HepG2 (cell line): Measurements from ENCODE around the gene CREBBP. TPM values are rescaled to one million over a fixed set of nuclear protein-coding genes. Genes with fewer than 3 reads are reported as not detected.

ENCODE experiments used
- CENPT ChIP-seq: sonication (generic); formaldehyde crosslinking; IDR thresholded peaks from 2 replicates; pipeline ENCODE4 v1.8.0; 2022; ENCODE audit warnings: low read depth, mild to moderate bottlenecking, moderate library complexity, missing genetic modification reagents
- LCORL ChIP-seq, 2 experiments: fragments of 450-650 bp in 1 of 2; sonication (generic) in 1 of 2; formaldehyde crosslinking in 1 of 2; IDR thresholded peaks; 2 replicates each; pipeline versions ENCODE4 v1.5.0 to v1.6.1; 2017 to 2020; ENCODE audit warnings: antibody characterized with exemption in 1 of 2, missing genetic modification reagents in 1 of 2
- MIER2 ChIP-seq: IDR thresholded peaks from 2 replicates; pipeline ENCODE4 v1.6.1; 2016; ENCODE audit warnings: missing biosample characterization, missing genetic modification reagents
- MZF1 ChIP-seq: sonication (generic); formaldehyde crosslinking; IDR thresholded peaks from 2 replicates; pipeline ENCODE4 v1.8.1; 2023; ENCODE audit warnings: mild to moderate bottlenecking, missing genetic modification reagents, borderline replicate concordance
- NFYC ChIP-seq: IDR thresholded peaks from 2 replicates; pipeline ENCODE4 v1.6.1; 2016; ENCODE audit warnings: missing genetic modification reagents, missing compliant biosample characterization
- REXO4 ChIP-seq: sonication (generic); formaldehyde crosslinking; IDR thresholded peaks from 2 replicates; pipeline ENCODE4 v1.8.0; 2022; ENCODE audit warnings: missing genetic modification reagents, mild to moderate bottlenecking, borderline replicate concordance
- SMC3 ChIP-seq: IDR thresholded peaks from 2 replicates; pipeline ENCODE4 v1.6.1; 2011; ENCODE audit warnings: low read length, improper control_type of control experiment
- ZFY ChIP-seq: sonication (generic); formaldehyde crosslinking; IDR thresholded peaks from 2 replicates; pipeline ENCODE4 v1.4.0; 2020; ENCODE audit warnings: missing genetic modification reagents
- ZKSCAN8 ChIP-seq: IDR thresholded peaks from 2 replicates; pipeline ENCODE4 v1.6.1; 2016; ENCODE audit warnings: borderline replicate concordance, missing genetic modification reagents, missing compliant biosample characterization
- ZNF234 ChIP-seq: sonication (generic); formaldehyde crosslinking; conservative IDR thresholded peaks from 2 replicates; pipeline ENCODE4 v1.5.1; 2020; ENCODE audit warnings: mild to moderate bottlenecking, missing genetic modification reagents
- ZNF850 ChIP-seq: sonication (generic); formaldehyde crosslinking; conservative IDR thresholded peaks from 2 replicates; pipeline ENCODE4 v1.9.0; 2021; ENCODE audit warnings: mild to moderate bottlenecking, missing genetic modification reagents
- polyA plus RNA-seq, 8 experiments: library from polyadenylated mRNA; depleted of rRNA in 3 of 8; stranded (reverse) in 7 of 8; unstranded in 1 of 8; fragments of >200 nt; fragmentation: Illumina TruSeq in 4 of 8; extraction: Trizol in 4 of 8; gene quantifications; 2 replicates each; pipeline versions ENCODE4 v1.2.1 to v1.2.3, GENCODE V29; 2011 to 2016; ENCODE audit warnings: low read depth in 4 of 8, missing spikeins in 1 of 8, mixed read lengths in 1 of 8; ENCODE audit not compliant: insufficient read depth in 1 of 8
- total RNA-seq, 5 experiments: library from RNA; depleted of rRNA; stranded (reverse); fragments of >200 nt; fragmentation: Illumina TruSeq; extraction: Trizol; gene quantifications; 2 replicates each; pipeline ENCODE4 v1.2.3, GENCODE V29; 2016; ENCODE audit warnings: low read depth in 1 of 5
- TF ChIP-seq, protein P1 (sequence below): sonication (generic); formaldehyde crosslinking; conservative IDR thresholded peaks from 2 replicates; pipeline ENCODE4 v1.8.1; 2023; ENCODE audit warnings: missing genetic modification reagents
- TF ChIP-seq, protein P2 (sequence below): sonication (generic); formaldehyde crosslinking; IDR thresholded peaks from 2 replicates; pipeline ENCODE4 v1.4.0; 2020; ENCODE audit warnings: missing genetic modification reagents
- TF ChIP-seq, protein P3 (sequence below): sonication (generic); formaldehyde crosslinking; IDR thresholded peaks from 2 replicates; pipeline ENCODE4 v1.4.0; 2020; ENCODE audit warnings: missing genetic modification reagents
- TF ChIP-seq, protein P4 (sequence below): sonication (generic); formaldehyde crosslinking; IDR thresholded peaks from 2 replicates; pipeline ENCODE4 v1.8.0; 2023; ENCODE audit warnings: mild to moderate bottlenecking, missing genetic modification reagents
- TF ChIP-seq, protein P5 (sequence below): sonication (generic); formaldehyde crosslinking; IDR thresholded peaks from 2 replicates; pipeline ENCODE4 v1.5.1; 2020; ENCODE audit warnings: missing genetic modification reagents, mild to moderate bottlenecking, borderline replicate concordance
- TF ChIP-seq, protein P6 (sequence below): sonication (generic); formaldehyde crosslinking; IDR thresholded peaks from 2 replicates; pipeline ENCODE4 v1.5.1; 2020; ENCODE audit warnings: missing genetic modification reagents, mild to moderate bottlenecking, borderline replicate concordance

CREBBP gene
- total and polyA plus RNA-seq, 2 of the 13 experiments (the other 11 are each of a cell fraction or from before 2014, with no cell fraction given): 5.3 to 10.4 TPM

DNA sequence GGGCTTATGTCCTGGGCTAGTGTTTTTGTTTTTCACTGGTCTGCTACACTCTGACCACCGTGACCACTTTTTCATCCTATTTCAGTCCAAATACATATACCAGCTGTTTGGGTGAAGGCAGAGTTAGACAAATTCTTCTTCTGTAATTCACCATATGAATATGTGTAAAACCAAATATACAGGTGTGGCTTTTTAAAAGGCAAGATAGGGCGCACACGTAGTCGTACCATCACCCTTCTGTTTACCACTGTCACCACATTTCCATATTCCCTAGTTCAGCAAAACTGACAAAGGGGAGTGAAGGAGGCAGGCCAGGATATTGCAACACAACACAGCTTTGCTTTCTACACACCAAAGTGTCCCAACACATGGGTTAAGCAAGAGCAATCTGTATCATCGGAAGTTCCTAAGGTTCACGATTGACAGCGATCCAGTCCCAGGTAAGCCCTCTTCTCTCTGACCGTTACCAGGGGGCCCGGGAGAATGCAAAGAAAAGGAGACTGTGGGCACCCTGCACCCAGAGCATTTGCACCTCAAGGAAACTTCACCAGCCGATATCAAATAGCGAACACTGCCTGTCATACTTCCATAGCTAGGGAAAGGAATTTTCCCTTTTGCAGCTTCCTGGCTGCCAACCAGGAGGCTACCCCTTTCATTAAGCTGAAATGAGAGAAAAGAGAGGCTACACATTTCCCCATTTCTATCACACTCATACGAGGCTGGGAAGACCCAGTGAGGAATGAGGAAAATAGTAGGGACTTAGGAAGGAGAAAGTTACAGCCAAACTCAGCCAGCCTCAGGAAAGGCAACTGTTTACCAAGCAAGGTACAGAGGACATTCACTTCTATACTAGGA is 23.1 kb downstream of the CREBBP start (continued):
- TF ChIP-seq MIER2: no peak
- TF ChIP-seq ZNF234 (CRISPR knock-in tag): no peak
- TF ChIP-seq REXO4: no peak
- TF ChIP-seq, protein P1, sequence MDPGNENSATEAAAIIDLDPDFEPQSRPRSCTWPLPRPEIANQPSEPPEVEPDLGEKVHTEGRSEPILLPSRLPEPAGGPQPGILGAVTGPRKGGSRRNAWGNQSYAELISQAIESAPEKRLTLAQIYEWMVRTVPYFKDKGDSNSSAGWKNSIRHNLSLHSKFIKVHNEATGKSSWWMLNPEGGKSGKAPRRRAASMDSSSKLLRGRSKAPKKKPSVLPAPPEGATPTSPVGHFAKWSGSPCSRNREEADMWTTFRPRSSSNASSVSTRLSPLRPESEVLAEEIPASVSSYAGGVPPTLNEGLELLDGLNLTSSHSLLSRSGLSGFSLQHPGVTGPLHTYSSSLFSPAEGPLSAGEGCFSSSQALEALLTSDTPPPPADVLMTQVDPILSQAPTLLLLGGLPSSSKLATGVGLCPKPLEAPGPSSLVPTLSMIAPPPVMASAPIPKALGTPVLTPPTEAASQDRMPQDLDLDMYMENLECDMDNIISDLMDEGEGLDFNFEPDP (CRISPR knock-in tag): no peak
- TF ChIP-seq ZNF850 (CRISPR knock-in tag): no peak
- TF ChIP-seq, protein P2, sequence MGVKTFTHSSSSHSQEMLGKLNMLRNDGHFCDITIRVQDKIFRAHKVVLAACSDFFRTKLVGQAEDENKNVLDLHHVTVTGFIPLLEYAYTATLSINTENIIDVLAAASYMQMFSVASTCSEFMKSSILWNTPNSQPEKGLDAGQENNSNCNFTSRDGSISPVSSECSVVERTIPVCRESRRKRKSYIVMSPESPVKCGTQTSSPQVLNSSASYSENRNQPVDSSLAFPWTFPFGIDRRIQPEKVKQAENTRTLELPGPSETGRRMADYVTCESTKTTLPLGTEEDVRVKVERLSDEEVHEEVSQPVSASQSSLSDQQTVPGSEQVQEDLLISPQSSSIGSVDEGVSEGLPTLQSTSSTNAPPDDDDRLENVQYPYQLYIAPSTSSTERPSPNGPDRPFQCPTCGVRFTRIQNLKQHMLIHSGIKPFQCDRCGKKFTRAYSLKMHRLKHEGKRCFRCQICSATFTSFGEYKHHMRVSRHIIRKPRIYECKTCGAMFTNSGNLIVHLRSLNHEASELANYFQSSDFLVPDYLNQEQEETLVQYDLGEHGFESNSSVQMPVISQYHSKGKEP: no peak
- TF ChIP-seq ZFY (CRISPR knock-in tag): no peak; the same call in 1 of the 2 replicates
- no peak for TF ChIP-seq MZF1 (CRISPR knock-in tag)
- TF ChIP-seq ZKSCAN8 (CRISPR knock-in tag): peak; percentile 52; the same call in 1 of the 2 replicates
- TF ChIP-seq, protein P3, sequence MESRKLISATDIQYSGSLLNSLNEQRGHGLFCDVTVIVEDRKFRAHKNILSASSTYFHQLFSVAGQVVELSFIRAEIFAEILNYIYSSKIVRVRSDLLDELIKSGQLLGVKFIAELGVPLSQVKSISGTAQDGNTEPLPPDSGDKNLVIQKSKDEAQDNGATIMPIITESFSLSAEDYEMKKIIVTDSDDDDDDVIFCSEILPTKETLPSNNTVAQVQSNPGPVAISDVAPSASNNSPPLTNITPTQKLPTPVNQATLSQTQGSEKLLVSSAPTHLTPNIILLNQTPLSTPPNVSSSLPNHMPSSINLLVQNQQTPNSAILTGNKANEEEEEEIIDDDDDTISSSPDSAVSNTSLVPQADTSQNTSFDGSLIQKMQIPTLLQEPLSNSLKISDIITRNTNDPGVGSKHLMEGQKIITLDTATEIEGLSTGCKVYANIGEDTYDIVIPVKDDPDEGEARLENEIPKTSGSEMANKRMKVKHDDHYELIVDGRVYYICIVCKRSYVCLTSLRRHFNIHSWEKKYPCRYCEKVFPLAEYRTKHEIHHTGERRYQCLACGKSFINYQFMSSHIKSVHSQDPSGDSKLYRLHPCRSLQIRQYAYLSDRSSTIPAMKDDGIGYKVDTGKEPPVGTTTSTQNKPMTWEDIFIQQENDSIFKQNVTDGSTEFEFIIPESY (CRISPR knock-in tag): peak; percentile 62; the same call in 1 of the 2 replicates
- TF ChIP-seq, protein P4, sequence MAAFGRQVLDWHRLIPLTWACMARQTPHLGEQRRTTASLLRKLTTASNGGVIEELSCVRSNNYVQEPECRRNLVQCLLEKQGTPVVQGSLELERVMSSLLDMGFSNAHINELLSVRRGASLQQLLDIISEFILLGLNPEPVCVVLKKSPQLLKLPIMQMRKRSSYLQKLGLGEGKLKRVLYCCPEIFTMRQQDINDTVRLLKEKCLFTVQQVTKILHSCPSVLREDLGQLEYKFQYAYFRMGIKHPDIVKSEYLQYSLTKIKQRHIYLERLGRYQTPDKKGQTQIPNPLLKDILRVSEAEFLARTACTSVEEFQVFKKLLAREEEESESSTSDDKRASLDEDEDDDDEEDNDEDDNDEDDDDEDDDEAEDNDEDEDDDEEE (CRISPR knock-in tag): no peak
- TF ChIP-seq LCORL (IDR thresholded peaks at IDR 0.05): no peak
- TF ChIP-seq LCORL (CRISPR knock-in tag; IDR thresholded peaks at IDR 0.05): peak; percentile 74; the same call in 1 of the 2 replicates
- TF ChIP-seq NFYC (CRISPR knock-in tag): peak; percentile 4; the same call in 1 of the 2 replicates
- peak; percentile 65; the same call in 1 of the 2 replicates for TF ChIP-seq SMC3
- TF ChIP-seq, protein P5, sequence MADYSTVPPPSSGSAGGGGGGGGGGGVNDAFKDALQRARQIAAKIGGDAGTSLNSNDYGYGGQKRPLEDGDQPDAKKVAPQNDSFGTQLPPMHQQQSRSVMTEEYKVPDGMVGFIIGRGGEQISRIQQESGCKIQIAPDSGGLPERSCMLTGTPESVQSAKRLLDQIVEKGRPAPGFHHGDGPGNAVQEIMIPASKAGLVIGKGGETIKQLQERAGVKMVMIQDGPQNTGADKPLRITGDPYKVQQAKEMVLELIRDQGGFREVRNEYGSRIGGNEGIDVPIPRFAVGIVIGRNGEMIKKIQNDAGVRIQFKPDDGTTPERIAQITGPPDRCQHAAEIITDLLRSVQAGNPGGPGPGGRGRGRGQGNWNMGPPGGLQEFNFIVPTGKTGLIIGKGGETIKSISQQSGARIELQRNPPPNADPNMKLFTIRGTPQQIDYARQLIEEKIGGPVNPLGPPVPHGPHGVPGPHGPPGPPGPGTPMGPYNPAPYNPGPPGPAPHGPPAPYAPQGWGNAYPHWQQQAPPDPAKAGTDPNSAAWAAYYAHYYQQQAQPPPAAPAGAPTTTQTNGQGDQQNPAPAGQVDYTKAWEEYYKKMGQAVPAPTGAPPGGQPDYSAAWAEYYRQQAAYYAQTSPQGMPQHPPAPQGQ: no peak
- TF ChIP-seq CENPT (CRISPR knock-in tag): no peak
- TF ChIP-seq, protein P6, sequence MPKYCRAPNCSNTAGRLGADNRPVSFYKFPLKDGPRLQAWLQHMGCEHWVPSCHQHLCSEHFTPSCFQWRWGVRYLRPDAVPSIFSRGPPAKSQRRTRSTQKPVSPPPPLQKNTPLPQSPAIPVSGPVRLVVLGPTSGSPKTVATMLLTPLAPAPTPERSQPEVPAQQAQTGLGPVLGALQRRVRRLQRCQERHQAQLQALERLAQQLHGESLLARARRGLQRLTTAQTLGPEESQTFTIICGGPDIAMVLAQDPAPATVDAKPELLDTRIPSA (CRISPR knock-in tag): no peak
